Osteocyte (in vitro differentiated cells): ENCODE measurements around the gene PINK1. TPM values are rescaled to one million over a fixed set of nuclear protein-coding genes. Genes with fewer than 3 reads are reported as not detected.
A peak's percentile ranks its signal among the peaks of the same experiment; 100 is the strongest.

Experiments used
- DNase-seq: peaks from one replicate; pipeline ENCODE4 v3.0.0; 2021; ENCODE audit warnings: mixed read lengths; ENCODE audit not compliant: unreplicated experiment; ENCODE audit errors: extremely low spot score
- H3K27ac Mint-ChIP-seq: one replicate; pipeline ENCODE4 v1.8.0; 2021; ENCODE audit warnings: mild to moderate bottlenecking, mixed read lengths; ENCODE audit not compliant: unreplicated experiment
- H3K27me3 Mint-ChIP-seq: one replicate; pipeline ENCODE4 v1.8.0; 2021; ENCODE audit warnings: mixed read lengths; ENCODE audit not compliant: unreplicated experiment
- H3K36me3 Mint-ChIP-seq: one replicate; pipeline ENCODE4 v1.8.0; 2021; ENCODE audit warnings: mixed read lengths; ENCODE audit not compliant: unreplicated experiment
- H3K4me1 Mint-ChIP-seq: one replicate; pipeline ENCODE4 v1.8.0; 2021; ENCODE audit warnings: mixed read lengths; ENCODE audit not compliant: unreplicated experiment
- H3K4me3 Mint-ChIP-seq: one replicate; pipeline ENCODE4 v1.8.0; 2021; ENCODE audit warnings: mild to moderate bottlenecking, moderate library complexity, mixed read lengths; ENCODE audit not compliant: unreplicated experiment
- H3K9me3 Mint-ChIP-seq: one replicate; pipeline ENCODE4 v1.8.0; 2021; ENCODE audit warnings: mixed read lengths; ENCODE audit not compliant: unreplicated experiment
- CTCF ChIP-seq: fragments of 200-600 bp; sonication (generic); IDR thresholded peaks from 2 replicates; pipeline ENCODE4 v1.5.0; 2021; ENCODE audit warnings: antibody characterized with exemption, mild to moderate bottlenecking, moderate library complexity
- total RNA-seq: library from RNA; stranded (reverse); gene quantifications from 2 replicates; pipeline ENCODE4 v1.2.1, GENCODE V29; 2021

The PINK1 gene
- total RNA-seq, 1 donor from 2014 or later: 55.2 TPM

DNA sequence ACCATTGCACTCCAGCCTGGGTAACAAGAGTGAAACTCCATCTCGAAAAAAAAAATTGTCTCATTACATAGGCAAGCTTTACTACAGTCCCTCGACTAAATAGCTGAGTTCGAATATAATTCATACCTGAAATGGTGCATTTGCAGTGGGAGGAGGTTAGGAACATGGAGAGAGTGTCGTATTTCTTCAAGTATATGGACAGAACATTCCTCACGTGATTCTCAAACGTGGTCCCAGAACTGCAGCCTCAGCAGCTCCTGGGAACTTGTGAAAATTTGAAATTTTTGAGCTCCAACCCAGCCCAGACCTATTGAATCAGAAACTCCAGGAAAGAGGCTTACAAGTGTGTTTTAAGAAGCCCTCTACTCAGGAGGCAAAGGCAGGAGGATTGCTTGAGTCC is 37.2 kb upstream of the PINK1 start:
- no peak for DNase-seq
- no peak for TF ChIP-seq CTCF
- H3K9me3 Mint-ChIP-seq: peaks cover 3% of the 10 kb centered on the region
- peaks cover 13% of the 10 kb centered on the region for H3K4me1 Mint-ChIP-seq
- no peaks in the 10 kb centered on the region for H3K36me3 Mint-ChIP-seq
- H3K27ac Mint-ChIP-seq: no peak overlapping the region
- H3K27me3 Mint-ChIP-seq: peaks cover 5% of the 10 kb centered on the region
- no peak overlapping the region for H3K4me3 Mint-ChIP-seq

DNA sequence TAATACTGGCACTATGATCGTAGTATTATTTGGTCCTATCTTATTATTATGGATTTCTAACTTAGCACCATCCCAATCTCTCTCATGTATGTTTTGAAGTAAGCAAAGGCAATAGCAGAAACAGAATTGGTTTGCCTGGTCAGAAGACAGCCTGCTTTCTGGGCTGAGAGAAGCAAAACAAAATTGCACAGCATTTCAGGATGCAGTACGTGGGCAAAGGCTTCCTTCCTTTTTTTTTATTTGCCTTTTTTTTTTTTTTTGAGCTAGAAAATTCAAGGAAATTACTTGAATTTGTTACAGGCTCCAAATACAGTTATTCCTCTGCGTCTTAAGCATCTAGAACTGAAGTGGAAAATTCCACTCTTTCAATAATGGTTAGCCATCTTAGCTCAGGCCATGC is 35.6 kb upstream of the PINK1 start:
- no peak for DNase-seq
- Mint-ChIP-seq H3K4me3 (no peak overlapping the region), H3K36me3 (no peaks in the 10 kb centered on the region), H3K9me3 (peaks cover 7% of the 10 kb centered on the region), H3K27me3 (peaks cover 2% of the 10 kb centered on the region), H3K4me1 (peaks cover 24% of the 10 kb centered on the region), H3K27ac (no peak overlapping the region)
- TF ChIP-seq CTCF: no peak

- H3K36me3 Mint-ChIP-seq: no peaks in the 10 kb centered on the region
- no peak overlapping the region for H3K4me3 Mint-ChIP-seq
- no peaks in the 10 kb centered on the region for H3K27me3 Mint-ChIP-seq
- H3K9me3 Mint-ChIP-seq: peaks cover 10% of the 10 kb centered on the region
- peaks cover 25% of the 10 kb centered on the region for H3K4me1 Mint-ChIP-seq
- TF ChIP-seq CTCF: no peak
- H3K27ac Mint-ChIP-seq: no peak overlapping the region
- DNase-seq: no peak
These were observed 33.1 kb upstream of the PINK1 start for GRCh38 chr1:20600156-20600555.

DNA sequence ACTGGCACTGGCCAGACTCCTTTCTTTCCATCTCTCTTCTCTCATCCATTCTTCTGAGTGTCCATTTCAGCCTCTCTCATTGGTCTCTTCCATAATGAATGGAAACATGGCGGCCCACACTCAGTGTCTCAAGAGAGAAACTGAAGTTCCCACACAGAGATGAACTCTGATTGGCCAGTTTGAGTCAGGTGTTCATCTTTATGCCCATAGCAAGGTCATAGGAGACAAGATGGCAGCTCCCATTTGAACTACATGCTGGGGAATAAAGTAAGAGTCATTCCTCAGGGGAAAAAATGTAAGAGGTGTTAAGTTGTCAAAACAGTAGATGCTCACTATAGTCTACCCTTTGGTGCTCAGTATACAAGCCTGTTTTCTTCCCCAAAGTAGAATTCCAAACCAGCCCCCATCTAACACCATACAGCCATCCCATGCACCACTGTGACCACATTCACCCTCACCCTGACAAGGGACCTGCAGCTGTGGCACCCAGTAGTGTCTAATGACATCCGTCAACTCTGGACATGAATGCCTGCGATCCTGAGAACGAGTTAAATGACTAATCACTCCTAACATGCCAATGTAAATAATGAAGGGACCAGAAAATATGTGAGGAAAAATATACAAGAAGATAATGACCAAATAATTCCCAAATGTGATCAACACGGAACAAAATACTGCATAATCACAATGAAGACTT is 32.0 kb upstream of the PINK1 start:
- peak overlapping the region; percentile 40 for H3K27ac Mint-ChIP-seq
- peaks cover 22% of the 10 kb centered on the region for H3K4me1 Mint-ChIP-seq
- H3K27me3 Mint-ChIP-seq: no peaks in the 10 kb centered on the region
- H3K9me3 Mint-ChIP-seq: peaks cover 10% of the 10 kb centered on the region
- no peaks in the 10 kb centered on the region for H3K36me3 Mint-ChIP-seq
- TF ChIP-seq CTCF: no peak
- no peak for DNase-seq
- no peak overlapping the region for H3K4me3 Mint-ChIP-seq

DNA sequence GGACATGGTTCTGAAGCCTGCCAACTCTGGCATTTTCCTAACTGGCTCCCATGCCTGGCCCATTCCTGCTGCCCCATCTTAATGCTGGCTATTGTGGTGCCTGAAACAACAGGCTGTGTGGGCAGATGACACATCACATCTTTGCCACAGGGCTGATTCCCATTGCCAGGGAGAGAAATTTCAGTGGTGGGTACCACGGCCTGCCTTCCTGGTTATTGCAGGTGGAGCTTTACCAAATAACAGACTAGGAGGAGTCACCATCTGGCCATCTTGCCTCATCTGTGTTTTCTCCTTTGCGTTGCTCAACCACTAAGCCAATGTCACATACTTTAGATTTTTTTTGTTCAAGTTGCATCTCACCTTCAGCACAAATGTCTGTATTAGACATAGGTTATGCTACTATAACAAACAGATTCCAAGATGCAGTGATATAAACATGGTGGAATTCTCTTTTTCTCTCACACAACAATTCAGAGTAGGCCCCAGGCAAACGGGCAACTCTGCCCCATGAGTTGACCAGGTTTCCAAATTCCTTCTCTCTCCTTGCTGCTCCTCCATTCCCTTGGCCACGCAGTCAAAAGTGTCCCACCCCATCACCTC is 30.3 kb upstream of the PINK1 start:
- H3K27me3 Mint-ChIP-seq: no peaks in the 10 kb centered on the region
- H3K9me3 Mint-ChIP-seq: peaks cover 10% of the 10 kb centered on the region
- H3K4me1 Mint-ChIP-seq: peaks cover 22% of the 10 kb centered on the region
- H3K27ac Mint-ChIP-seq: no peak overlapping the region
- H3K36me3 Mint-ChIP-seq: no peaks in the 10 kb centered on the region
- DNase-seq: no peak
- TF ChIP-seq CTCF: no peak
- H3K4me3 Mint-ChIP-seq: no peak overlapping the region
